IMR-90 (cell line): ENCODE measurements around the gene BRK1.
"Not testable (repeated sequence)": the region's sequence is repeated elsewhere in the genome, so short reads cannot be mapped to it uniquely, and the experiment has no call there.

Experiments used
- CHD1 ChIP-seq: IDR thresholded peaks from 2 replicates; pipeline ENCODE4 v1.6.1; 2012; ENCODE audit warnings: low read depth, low read length, improper control_type of control experiment
- TF ChIP-seq, protein P1 (sequence below): conservative IDR thresholded peaks from 2 replicates; pipeline ENCODE4 v1.5.1; 2012; ENCODE audit warnings: mild to moderate bottlenecking, low read depth, low read length, improper control_type of control experiment

DNA sequence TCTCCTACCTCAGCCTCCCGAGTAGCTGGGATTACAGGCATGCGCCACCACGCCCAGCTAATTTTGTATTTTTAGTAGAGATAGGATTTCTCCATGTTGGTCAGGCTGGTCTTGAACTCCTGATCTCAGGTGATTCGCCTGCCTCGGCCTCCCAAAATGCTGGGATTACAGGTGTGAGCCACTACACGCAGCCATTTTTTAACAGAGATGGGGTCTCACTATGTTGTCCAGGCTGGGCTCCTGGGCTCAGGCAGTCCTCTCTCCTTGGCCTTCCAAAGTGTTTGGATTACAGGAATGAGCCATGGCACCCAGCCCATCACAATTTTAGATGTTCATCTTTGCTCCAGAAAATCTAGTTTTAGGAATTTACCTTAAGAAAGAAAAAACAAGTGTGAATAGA is 43.1 kb downstream of the BRK1 start:
- TF ChIP-seq, protein P1, sequence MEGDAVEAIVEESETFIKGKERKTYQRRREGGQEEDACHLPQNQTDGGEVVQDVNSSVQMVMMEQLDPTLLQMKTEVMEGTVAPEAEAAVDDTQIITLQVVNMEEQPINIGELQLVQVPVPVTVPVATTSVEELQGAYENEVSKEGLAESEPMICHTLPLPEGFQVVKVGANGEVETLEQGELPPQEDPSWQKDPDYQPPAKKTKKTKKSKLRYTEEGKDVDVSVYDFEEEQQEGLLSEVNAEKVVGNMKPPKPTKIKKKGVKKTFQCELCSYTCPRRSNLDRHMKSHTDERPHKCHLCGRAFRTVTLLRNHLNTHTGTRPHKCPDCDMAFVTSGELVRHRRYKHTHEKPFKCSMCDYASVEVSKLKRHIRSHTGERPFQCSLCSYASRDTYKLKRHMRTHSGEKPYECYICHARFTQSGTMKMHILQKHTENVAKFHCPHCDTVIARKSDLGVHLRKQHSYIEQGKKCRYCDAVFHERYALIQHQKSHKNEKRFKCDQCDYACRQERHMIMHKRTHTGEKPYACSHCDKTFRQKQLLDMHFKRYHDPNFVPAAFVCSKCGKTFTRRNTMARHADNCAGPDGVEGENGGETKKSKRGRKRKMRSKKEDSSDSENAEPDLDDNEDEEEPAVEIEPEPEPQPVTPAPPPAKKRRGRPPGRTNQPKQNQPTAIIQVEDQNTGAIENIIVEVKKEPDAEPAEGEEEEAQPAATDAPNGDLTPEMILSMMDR = not testable (repeated sequence)
- TF ChIP-seq CHD1 = not testable (repeated sequence)
